Parathyroid adenoma (tissue), 2 donors: Measurements from ENCODE around the gene TMEM221.

Source experiments
- H2AFZ ChIP-seq: fragments of 300-600 bp; sonication (generic); one replicate; pipeline ENCODE4 v1.7.0; 2017; ENCODE audit warnings: antibody characterized with exemption, mild to moderate bottlenecking
- H3K27ac ChIP-seq: fragments of 300-600 bp; sonication (generic); one replicate; pipeline ENCODE4 v1.7.0; 2017
- H3K27me3 ChIP-seq: fragments of 300-600 bp; sonication (generic); one replicate; pipeline ENCODE4 v1.7.0; 2017; ENCODE audit warnings: low read length; ENCODE audit not compliant: control insufficient read depth, insufficient read depth
- H3K36me3 ChIP-seq: fragments of 300-600 bp; sonication (generic); one replicate; pipeline ENCODE4 v1.7.0; 2017; ENCODE audit warnings: low read length; ENCODE audit not compliant: control insufficient read depth, insufficient read depth
- H3K4me1 ChIP-seq: fragments of 300-600 bp; sonication (generic); one replicate; pipeline ENCODE4 v1.7.0; 2017; ENCODE audit warnings: control low read depth
- H3K4me2 ChIP-seq: fragments of 300-600 bp; sonication (generic); one replicate; pipeline ENCODE4 v1.7.0; 2017; ENCODE audit warnings: low read length
- H3K4me3 ChIP-seq: fragments of 300-600 bp; sonication (generic); one replicate; pipeline ENCODE4 v1.7.0; 2017; ENCODE audit warnings: low read depth, low read length
- H3K79me2 ChIP-seq: fragments of 300-600 bp; sonication (generic); one replicate; pipeline ENCODE4 v1.7.0; 2017; ENCODE audit warnings: control low read depth
- H3K9ac ChIP-seq: fragments of 300-600 bp; sonication (generic); one replicate; pipeline ENCODE4 v1.7.0; 2017; ENCODE audit warnings: mild to moderate bottlenecking
- H3K9me3 ChIP-seq: fragments of 300-600 bp; sonication (generic); one replicate; pipeline ENCODE4 v1.7.0; 2017; ENCODE audit warnings: low read length; ENCODE audit not compliant: control insufficient read depth
- TF ChIP-seq, protein P1 (sequence below): fragments of 300-600 bp; sonication (generic); IDR thresholded peaks from one replicate; pipeline ENCODE4 v1.7.0; 2017; ENCODE audit warnings: antibody characterized with exemption, mild to moderate bottlenecking
- donor health status: primary hyperparathyroidism.

The TMEM221 gene

DNA sequence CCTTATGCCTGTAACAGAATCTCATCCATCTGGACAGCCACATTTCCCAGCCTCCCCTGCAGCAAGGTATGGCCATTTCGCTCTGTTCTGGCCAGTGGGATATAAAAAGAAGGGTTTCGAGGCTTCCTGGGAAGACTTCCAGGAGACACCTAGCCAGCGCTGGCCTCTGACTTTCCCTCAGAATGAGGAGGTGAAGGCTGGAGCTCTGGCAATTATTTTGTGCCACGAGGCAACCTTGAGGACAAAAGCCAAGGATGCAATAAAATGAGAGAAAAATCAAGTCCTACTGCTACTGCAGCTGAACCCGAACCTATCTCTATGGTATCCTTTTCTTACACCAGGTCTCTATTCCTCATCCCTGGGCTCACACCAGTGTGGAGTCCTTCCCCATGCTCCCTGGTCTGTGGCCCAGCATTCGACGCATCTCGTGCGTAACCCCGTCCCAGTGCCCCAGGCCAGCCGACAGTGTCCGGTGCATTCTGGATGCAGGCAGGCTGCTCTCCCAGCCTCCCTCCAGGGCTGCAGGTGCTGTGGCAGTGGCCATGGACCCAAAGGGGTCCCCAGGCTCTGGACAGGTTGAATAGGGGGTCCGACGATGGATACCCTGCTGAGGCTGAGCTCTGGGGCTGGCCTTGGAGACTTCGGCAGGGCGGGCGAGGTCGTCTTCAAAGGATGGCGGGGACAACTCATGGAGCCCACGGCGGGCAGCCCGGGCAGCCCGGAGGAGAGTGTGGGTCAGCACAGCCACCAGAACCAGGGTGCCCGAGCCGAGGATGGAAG lies 12.2 kb downstream of the TMEM221 start:
- no peaks in the 10 kb centered on the region for H3K79me2 ChIP-seq
- H3K9me3 ChIP-seq: no peaks in the 10 kb centered on the region
- TF ChIP-seq, protein P1, sequence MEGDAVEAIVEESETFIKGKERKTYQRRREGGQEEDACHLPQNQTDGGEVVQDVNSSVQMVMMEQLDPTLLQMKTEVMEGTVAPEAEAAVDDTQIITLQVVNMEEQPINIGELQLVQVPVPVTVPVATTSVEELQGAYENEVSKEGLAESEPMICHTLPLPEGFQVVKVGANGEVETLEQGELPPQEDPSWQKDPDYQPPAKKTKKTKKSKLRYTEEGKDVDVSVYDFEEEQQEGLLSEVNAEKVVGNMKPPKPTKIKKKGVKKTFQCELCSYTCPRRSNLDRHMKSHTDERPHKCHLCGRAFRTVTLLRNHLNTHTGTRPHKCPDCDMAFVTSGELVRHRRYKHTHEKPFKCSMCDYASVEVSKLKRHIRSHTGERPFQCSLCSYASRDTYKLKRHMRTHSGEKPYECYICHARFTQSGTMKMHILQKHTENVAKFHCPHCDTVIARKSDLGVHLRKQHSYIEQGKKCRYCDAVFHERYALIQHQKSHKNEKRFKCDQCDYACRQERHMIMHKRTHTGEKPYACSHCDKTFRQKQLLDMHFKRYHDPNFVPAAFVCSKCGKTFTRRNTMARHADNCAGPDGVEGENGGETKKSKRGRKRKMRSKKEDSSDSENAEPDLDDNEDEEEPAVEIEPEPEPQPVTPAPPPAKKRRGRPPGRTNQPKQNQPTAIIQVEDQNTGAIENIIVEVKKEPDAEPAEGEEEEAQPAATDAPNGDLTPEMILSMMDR: no peak
- H3K9ac ChIP-seq: no peak overlapping the region
- H2AFZ ChIP-seq: no peak overlapping the region
- no peaks in the 10 kb centered on the region for H3K27me3 ChIP-seq
- H3K4me1 ChIP-seq: peaks cover 3% of the 10 kb centered on the region
- no peak overlapping the region for H3K27ac ChIP-seq
- no peak overlapping the region for H3K4me2 ChIP-seq
- no peak overlapping the region for H3K4me3 ChIP-seq
- H3K36me3 ChIP-seq: no peaks in the 10 kb centered on the region

DNA sequence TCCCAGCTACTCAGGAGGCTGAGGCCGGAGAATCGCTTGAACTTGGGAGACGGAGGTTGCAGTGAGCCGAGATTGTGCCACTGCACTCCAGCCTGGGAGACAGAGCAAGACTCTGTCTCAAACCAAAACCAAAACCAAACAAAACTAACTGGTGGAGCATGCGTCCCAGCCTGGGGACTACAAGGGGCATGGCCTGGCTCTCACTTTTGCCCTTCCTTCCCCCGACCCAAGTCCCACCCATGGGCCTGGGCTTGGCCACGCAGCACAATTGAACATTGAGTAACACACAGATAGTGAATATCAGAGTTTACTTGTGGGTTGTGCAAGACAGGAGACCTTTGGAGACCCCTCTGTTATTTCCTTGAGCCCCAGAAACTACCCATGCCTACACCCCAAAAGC lies 13.2 kb downstream of the TMEM221 start:
- Histone ChIP-seq H3K36me3 (no peaks in the 10 kb centered on the region), H3K79me2 (no peaks in the 10 kb centered on the region), H3K27me3 (no peaks in the 10 kb centered on the region), H3K4me3 (no peak overlapping the region), H3K27ac (no peak overlapping the region), H3K9me3 (no peaks in the 10 kb centered on the region), H3K4me1 (peaks cover 4% of the 10 kb centered on the region), H3K4me2 (no peak overlapping the region), H3K9ac (no peak overlapping the region), H2AFZ (no peak overlapping the region)
- TF ChIP-seq, protein P1: no peak

DNA sequence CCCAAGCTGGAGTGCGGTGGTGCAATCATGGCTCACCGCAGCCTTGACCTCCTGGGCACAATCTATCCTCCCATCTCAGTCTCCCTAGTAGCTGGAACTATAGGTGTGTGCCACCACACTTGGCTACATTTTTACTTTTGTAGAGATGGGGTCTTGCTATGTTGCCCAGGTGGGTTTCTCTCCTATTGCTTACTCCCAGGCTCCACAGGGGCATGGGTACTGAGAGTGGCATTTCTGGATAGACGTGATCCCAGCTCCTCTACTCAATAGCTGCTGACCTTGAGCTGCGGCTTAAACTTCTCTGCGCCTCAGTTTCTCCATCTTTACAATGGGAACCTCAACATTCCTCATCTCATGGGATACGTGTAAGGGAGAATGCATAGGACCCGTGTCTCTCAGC lies 17.1 kb downstream of the TMEM221 start:
- TF ChIP-seq, protein P1: no peak
- H3K4me1 ChIP-seq: peaks cover 11% of the 10 kb centered on the region
- H3K9me3 ChIP-seq: no peaks in the 10 kb centered on the region
- no peaks in the 10 kb centered on the region for H3K36me3 ChIP-seq
- no peaks in the 10 kb centered on the region for H3K79me2 ChIP-seq
- H3K27me3 ChIP-seq: no peaks in the 10 kb centered on the region
- no peak overlapping the region for H2AFZ ChIP-seq
- no peak overlapping the region for H3K9ac ChIP-seq
- H3K4me2 ChIP-seq: no peak overlapping the region
- H3K4me3 ChIP-seq: no peak overlapping the region
- H3K27ac ChIP-seq: no peak overlapping the region

DNA sequence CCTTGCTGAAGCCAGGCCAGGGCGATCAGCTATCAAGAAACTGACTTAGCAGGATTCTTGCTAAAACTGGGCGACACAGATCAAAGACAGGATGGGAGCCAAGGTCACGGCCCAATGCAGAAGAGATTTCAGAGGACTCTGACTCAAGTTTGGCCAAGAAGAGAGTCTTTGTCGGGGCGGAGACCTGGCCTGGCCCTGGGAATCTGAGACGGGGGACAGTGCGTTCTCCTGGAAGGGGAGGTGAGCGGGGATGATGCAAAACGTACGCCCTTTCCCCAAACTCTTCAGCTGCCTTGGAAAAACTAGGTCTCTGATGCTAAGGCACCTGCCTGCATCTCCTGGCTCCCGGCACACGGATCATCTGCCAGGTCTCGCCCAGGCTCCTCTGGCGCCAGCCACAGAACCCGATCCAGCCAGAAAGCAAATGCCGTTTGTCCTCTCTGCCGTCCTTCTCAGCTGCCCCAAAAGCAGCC lies 18.8 kb downstream of the TMEM221 start:
- Histone ChIP-seq H3K36me3 (no peaks in the 10 kb centered on the region), H3K4me3 (peak overlapping the region; percentile 32), H3K27me3 (no peaks in the 10 kb centered on the region), H3K4me1 (peaks cover 11% of the 10 kb centered on the region), H3K4me2 (peak overlapping the region; percentile 7), H3K9me3 (no peaks in the 10 kb centered on the region), H3K27ac (peak overlapping the region; percentile 78), H3K9ac (no peak overlapping the region), H3K79me2 (no peaks in the 10 kb centered on the region), H2AFZ (peak overlapping the region; percentile 77)
- TF ChIP-seq, protein P1: no peak
